SK-N-SH treated with all-trans-retinoic acid at 6 μM for 48 hours (cell line): ENCODE data around the gene ZNF227.

ENCODE experiments used
- BACH2 ChIP-seq: fragments of 250-450 bp; sonication (Bioruptor Pico); IDR thresholded peaks from 2 replicates; pipeline ENCODE4 v1.9.0; 2021; ENCODE audit warnings: mild to moderate bottlenecking, borderline replicate concordance
- CREB5 ChIP-seq: fragments of 250-450 bp; sonication (Bioruptor Pico); IDR thresholded peaks from 2 replicates; pipeline ENCODE4 v1.5.1; 2020; ENCODE audit warnings: low read depth, mild to moderate bottlenecking, moderate library complexity
- ESRRG ChIP-seq: fragments of 250-450 bp; sonication (Bioruptor Pico); IDR thresholded peaks from 2 replicates; pipeline ENCODE4 v1.6.1; 2021; ENCODE audit warnings: mild to moderate bottlenecking
- OSR1 ChIP-seq: fragments of 250-450 bp; sonication (Bioruptor Pico); IDR thresholded peaks from 2 replicates; pipeline ENCODE4 v1.8.0; 2022; ENCODE audit warnings: moderate library complexity, mild to moderate bottlenecking, inconsistent platforms
- PATZ1 ChIP-seq: fragments of 250-450 bp; sonication (Bioruptor Pico); IDR thresholded peaks from 2 replicates; pipeline ENCODE4 v1.8.0; 2020; ENCODE audit warnings: mild to moderate bottlenecking, moderate library complexity, borderline replicate concordance
- TOX ChIP-seq: fragments of 250-450 bp; sonication (Bioruptor Pico); IDR thresholded peaks from 2 replicates; pipeline ENCODE4 v1.8.0; 2021; ENCODE audit warnings: mild to moderate bottlenecking, moderate library complexity, borderline replicate concordance
- ZC3H10 ChIP-seq: fragments of 250-450 bp; sonication (Bioruptor Pico); IDR thresholded peaks from 2 replicates; pipeline ENCODE4 v1.5.1; 2021; ENCODE audit warnings: mild to moderate bottlenecking, moderate library complexity
- ZFP30 ChIP-seq: fragments of 450-650 bp; formaldehyde crosslinking; IDR thresholded peaks from 2 replicates; pipeline ENCODE4 v1.5.0; 2022; ENCODE audit warnings: mild to moderate bottlenecking, moderate library complexity
- ZNF565 ChIP-seq: fragments of 450-650 bp; formaldehyde crosslinking; conservative IDR thresholded peaks from 2 replicates; pipeline ENCODE4 v1.5.0; 2020; ENCODE audit warnings: low read depth, mild to moderate bottlenecking, moderate library complexity
- ZNF8 ChIP-seq: fragments of 450-650 bp; formaldehyde crosslinking; IDR thresholded peaks from 2 replicates; pipeline ENCODE4 v1.5.0; 2020; ENCODE audit warnings: mild to moderate bottlenecking, moderate library complexity

GRCh38 chr19:44212866-44213346, 574 bp downstream of the ZNF227 start:
- TF ChIP-seq ZC3H10 (CRISPR knock-in tag) (no peak), PATZ1 (CRISPR knock-in tag) (no peak), OSR1 (no peak), ZNF565 (CRISPR knock-in tag) (no peak), TOX (no peak), ZFP30 (CRISPR knock-in tag) (no peak), CREB5 (CRISPR knock-in tag) (no peak), ZNF8 (CRISPR knock-in tag) (no peak), ESRRG (no peak), BACH2 (CRISPR knock-in tag) (no peak)
